Measurements from ENCODE around the gene GPALPP1. TPM values are rescaled to one million over a fixed set of nuclear protein-coding genes. Genes with fewer than 3 reads are reported as not detected.
A peak's percentile ranks its signal among the peaks of the same experiment; 100 is the strongest.
"Not testable (repeated sequence)": the region's sequence is repeated elsewhere in the genome, so short reads cannot be mapped to it uniquely, and the experiment has no call there.

GPALPP1 gene
- total RNA-seq, 1 donor from 2014 or later = 13.0 TPM

DNA sequence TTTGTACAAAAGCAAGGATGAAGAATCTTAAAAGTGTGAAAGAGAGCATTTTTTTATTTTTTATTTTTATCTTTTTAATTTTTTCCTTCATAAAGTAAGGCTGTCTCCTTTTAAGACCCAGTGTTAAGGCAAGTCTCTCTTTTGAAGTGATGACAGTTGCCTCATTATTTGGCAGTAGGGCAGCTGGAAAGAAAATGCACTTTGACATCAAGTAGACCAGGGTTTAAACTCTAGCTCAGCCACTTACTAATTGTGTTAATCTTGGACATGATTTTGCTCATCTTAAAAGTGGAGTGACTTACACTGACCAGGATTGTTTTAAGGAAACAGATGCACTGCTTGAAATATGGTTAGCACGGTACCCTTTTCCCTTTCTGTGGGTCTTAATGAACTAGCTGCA, 18.5 kb downstream of the GPALPP1 start:
- ATAC-seq = no peak

DNA sequence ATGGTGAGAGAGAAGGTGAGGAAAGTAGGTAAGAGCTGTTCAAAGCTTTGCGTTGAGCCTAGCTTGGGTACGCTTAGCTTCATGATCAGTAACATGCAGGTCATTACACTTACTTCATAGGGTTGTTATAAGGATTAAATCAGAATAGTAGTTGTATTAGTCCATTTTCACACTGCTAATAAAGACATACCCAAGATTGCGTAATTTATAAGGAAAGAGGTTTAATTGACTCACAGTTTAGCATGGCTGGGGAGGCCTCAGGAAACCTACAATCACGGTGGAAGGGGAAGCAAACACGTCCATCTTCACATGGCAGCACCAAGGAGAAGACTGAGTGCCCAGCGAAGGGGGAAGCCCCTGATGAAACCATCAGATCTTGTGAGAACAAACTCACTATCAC, 21.9 kb downstream of the GPALPP1 start:
- ATAC-seq = no peak

DNA sequence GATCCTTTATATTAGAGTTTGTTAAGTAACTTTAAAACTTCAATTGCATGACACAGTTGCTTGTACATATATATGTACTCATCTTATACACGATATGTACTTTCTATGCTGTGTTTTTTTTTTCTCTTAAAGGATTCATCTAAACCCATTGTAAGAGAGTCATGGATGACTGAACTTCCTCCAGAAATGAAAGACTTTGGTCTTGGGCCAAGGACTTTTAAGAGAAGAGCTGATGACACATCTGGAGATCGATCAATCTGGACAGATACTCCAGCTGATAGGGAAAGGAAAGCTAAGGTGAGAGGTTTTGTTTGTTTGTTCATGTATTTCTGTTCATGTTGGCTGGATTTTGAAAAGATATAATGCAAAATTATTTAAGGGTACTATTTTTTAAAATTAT, 26.0 kb downstream of the GPALPP1 start:
- peak; percentile 37 for ATAC-seq

DNA sequence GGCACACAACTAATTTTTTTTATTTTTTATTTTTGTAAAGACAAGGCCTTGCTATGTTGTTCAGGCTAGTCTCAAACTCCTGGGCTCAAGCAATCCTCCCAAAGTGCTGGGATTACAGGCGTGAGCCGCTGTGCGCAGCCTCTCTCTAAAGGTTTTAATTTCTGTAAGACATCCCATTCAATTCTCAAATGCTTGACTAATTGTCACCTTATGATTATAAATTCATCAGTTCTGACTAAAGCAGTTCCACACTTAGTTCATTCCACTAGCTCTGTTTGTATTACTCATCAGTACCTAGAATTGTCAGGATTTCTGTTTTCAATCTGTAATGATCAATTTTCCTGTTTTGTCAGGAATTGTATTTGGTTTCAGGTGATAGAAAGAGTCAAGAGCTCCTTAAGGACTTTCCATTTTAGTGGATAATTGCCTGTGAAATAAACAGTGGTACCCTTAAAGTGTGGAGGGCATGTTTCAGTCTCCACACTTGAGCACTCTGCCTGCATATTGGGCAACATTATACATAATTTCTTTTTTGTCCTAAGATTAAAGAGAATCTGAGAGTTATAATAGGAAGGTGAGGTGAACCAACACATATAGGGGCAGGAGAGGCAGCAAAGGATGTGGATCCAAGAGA, 27.6 kb downstream of the GPALPP1 start:
- ATAC-seq = no peak

DNA sequence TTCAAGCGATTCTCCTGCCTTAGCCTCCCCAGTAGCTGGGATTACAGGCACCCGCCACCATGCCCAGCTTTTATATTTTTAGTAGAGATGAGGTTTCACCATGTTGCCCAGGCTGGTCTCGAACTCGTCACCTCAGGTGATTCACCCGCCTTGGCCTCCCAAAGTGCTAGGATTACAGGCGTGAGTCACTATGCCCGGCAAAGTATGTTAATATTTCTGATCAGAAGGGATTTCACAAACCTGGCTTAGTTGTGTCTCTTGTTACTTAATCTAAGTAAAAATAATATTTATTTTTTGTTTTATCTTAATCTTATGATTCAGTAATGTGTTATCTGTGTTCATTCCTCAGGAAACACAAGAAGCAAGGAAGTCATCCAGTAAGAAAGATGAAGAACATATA, 30.6 kb downstream of the GPALPP1 start:
- not testable (repeated sequence) for ATAC-seq

DNA sequence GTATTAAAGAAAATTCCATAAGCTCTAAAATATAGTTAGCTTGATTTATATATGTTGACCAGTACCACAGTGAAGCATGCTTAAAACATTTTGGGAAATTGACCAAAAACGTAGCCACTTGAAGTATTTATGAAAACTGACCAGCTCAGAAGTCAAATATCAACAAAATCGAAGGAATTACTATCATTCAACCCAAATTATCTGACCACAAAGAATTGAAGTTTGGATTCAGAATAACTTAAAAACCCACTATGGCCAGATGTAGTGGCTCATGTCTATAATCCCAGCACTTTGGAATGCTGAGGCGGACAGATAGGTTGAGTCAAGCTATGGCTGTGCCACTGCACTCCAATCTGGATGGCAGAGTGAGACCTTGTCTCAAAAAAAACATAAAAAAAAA, 31.9 kb downstream of the GPALPP1 start:
- no peak for ATAC-seq

DNA sequence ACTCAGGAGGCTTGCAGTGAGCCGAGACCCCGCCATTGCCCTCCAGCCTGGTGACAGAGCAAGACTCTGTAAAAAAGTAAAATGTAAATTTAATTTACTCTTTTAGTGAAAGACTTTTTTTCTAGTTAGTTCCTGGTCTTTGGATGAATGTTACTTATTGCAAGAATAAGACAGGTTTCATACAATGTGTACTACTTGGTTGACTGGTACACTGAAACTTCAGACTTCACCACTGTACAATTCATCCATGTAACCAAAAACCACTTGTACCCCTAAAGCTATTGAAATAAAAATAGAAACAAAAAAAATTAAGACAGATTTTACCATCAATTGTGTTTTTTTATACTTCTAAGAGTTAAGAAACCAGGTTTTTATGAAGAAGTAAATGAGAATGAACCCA, 35.5 kb downstream of the GPALPP1 start:
- ATAC-seq = no peak

DNA sequence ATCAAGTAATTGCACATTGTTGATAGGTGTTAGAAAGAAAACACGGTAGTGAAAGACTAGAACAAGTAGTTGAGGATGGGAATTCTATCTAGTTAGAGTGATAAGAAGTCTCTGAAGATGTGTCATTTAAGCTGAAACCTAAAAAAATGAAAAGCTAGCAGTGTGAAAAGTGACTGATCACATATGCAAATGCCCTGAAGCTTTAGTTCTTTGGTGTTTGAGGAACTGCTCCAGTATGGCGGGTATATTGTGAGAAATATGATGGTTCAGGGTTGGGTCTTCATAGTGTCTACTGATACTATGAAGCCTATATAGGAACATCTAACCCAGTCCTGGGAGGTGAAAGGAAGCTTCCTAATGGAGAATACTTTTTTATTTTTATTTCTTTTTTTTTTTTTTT, 45.0 kb downstream of the GPALPP1 start:
- no peak for ATAC-seq

DNA sequence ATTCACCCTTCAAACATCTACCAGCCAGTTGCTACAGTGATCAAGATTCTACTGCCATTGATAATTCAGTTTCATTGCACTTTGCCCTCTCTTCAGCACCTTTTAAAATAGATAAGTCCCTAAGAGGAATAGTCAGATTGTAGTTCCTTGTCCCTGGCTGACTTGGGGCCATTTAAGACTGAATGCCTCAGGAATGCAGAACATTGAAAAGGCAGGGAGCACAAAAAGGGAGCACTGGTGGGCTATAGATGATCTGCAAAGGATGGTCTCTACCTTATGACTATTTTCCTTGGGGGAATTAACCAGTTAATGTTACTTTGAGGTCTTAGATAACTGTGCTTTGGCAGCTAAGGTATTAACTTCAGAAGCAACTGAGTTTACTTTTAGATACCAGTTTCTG, 46.9 kb downstream of the GPALPP1 start:
- ATAC-seq = no peak

DNA sequence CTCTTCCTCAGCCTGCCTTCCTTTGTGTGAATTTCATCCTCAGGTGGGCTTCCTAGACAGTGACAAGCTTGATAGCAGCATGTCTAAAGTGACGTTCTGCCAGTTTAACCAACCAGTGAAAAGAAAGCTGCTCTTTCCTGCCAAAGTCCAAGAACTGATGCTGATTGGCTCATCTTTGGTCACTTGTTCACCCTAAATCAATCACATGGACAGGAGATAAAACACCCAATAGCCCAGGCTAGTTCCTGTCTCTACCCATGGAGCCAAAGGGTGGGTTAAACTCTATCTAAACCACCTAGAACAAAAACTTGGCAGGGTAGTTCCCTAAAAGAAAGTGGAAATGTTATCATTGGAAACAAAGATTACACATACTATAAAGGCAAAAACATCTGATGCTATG, 50.8 kb downstream of the GPALPP1 start:
- ATAC-seq = no peak

DNA sequence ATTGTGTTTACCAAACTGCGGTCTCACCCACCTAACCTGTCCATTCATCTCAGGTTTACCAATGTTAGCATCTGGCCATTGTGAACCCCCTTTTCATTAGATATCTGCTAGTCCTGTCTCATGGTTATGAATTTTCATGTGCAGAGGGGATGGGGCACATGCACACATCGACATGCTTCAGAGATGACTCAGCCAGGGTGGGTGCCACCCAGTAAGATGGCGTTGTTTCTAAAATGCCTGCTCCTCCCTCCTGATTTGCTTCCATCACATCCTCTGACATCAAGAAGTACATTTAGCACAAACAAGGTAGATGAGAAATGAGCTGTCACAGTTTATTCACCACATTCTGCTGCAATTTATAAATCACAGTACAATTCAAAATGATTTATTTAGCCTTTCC, 51.3 kb downstream of the GPALPP1 start:
- no peak for ATAC-seq

DNA sequence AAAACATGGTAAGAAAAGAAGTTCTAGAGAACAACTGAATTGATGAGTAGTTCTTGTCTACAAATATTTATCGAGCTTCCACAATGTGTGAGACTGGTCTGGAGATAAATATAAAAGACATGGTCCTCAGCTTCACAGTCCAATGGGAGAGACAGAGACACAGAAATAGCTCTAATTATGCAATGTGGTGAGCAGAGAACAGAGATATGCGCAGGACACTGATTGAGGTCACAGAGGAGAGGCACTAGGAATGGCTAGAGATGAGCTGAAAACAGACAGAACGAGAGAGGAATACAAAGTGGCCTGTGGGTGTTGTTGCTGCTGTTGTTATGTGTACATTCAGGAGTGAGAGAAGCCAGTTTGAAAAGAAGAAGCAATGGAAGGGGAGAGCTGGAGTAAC, 53.2 kb downstream of the GPALPP1 start:
- no peak for ATAC-seq

DNA sequence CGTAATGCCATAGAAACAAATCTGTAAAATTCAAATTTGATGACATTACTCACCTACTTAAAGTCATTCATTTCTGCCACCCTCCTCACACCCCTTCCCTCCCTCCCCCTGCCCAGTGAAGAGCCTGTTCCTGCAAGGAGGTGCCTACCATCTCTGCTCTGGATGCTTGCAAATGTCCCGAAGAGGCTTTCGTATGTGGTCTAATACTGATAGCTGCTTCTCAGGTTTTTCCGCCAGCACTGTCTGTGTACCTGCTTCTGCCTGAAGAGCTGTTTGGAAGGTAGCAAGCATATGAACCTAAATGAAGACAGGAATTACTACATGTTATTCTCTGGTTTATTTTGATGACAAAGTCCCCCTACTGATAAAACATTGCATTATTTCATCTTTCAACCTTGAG, 57.1 kb downstream of the GPALPP1 start:
- no peak for ATAC-seq

DNA sequence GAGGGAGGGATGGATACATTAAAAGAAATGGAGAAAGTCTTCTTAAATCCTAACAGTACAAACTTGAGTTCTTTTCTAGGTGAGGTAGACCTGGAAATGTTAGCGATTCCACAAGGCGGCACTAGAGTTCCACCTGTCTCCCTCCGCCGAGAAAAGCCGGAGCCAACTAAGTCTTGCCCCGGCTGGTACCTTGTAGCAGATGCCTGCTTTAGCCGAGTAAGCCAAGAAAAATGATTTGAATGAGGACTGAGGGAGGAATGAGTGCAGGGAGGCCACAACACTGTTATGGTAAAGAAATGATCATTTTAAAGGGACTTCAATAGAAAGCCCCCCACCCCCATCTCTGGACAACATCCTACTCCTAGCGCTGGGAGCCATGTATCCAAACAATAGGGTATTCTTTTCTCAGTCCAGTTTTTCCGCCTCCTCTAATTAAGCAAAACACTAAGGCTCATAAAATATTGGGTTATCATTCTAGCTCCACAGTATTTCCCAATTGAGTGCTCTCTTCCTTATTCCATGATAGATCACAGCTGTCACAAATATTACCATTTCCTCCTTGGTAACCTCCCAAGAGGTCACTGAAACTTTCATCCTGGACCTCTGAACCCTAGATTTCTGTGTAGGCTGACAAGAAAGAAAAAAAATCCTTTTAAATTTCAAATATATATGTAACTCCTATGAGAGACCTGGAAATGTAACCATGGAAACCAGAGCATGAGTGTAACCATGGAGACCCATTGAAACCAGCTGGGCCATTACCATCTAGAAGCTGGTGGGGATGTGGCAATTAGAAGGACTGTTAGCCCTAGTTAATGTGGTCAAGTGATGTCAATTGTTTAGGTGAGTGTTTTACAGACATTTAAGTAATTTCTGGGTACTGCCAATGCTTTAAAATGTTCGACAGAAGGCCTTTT, 58.3 kb downstream of the GPALPP1 start:
- ATAC-seq = peak; percentile 89

DNA sequence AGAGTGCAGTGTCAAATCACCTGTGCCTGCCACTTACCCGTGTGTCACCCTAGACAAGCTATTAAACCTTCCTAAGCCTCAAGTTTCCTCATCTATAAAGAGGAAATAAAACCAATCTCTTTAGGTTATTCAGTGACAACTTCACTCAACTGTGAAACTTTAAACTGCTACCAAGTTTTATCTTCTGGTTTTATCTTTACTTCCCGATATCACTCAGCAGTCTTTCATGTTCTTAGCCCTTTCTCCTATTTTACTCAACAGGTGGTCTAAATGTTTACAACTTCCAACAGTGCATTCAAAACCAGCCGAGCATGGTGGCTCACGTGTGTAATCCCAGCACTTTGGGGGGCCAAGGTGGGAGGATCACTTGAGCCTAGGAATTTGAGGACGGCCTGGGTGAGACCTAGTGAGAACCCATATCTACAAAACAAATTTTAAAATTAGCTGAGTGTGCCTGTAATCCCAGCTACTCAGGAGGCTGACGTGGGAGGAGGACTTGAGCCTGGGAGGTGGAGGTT, 59.6 kb downstream of the GPALPP1 start:
- ATAC-seq = peak; percentile 19

DNA sequence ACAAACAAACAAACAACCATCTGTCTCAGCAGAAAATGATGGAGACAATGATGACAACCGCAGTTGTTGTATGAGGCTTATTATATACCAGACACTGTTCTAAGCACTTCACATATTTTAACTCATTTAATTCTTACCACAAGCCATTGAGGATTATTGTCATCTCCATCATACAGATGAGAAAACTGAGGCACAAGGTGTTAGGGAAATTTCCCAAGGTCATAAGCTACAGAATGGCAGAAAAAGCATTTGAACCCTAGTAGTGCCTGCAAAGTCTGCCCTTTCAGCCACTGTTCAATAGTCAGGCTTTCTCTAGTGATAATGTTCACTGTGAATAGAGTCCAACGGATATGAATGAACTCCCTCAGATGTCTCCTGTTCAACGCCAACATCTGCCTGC, 60.1 kb downstream of the GPALPP1 start:
- ATAC-seq = no peak

DNA sequence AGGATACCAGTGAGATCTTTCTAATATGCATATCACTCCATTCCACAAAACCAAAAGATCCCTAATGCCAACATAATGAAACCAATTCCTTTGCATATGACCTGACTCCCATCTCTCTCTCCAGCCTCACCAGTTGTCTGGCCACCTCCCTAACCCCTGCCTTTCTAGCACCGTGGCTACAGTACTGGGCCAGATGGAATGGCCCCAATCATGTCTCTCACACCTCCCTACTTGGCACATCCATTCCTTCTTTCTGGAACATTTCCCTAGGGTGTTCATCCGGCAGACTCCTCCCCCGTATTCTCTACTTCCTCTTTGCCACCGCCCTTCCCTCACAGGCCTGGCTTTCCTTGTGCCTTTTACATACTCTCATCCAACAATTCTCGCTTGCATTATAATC, 62.0 kb downstream of the GPALPP1 start:
- ATAC-seq = no peak

DNA sequence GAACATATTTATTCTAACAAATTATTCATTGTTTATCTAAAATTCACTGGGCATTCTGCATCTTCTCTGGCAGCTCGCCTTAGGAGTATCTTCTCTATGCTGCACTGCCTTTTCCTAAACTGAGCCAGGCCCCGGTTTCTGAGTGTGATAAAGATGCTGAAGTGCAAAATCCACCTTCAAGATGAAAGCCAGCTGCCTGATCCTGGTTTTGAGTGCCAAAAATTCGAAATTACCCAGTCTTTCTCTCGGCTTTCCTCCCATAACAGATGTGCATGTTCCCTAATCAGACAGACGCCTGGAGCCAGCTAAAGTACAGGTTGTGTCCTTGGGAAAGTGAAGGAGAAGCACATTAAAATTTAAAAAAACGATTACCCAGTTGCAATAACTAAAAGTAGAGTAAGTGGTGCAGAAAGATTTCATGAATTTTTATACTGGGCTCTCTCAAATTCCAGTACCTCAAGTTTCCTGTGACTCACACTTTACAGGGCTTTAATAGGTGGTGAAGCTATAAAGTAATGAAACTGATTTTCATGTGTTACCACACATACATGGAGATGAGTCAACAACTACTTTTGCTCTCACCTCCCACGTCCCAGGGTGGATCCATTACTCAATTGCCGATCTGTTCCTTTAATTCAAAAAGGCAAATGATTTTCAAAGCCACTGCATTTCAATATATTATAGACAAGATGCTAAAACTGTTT, 66.0 kb downstream of the GPALPP1 start:
- peak; percentile 95 for ATAC-seq

DNA sequence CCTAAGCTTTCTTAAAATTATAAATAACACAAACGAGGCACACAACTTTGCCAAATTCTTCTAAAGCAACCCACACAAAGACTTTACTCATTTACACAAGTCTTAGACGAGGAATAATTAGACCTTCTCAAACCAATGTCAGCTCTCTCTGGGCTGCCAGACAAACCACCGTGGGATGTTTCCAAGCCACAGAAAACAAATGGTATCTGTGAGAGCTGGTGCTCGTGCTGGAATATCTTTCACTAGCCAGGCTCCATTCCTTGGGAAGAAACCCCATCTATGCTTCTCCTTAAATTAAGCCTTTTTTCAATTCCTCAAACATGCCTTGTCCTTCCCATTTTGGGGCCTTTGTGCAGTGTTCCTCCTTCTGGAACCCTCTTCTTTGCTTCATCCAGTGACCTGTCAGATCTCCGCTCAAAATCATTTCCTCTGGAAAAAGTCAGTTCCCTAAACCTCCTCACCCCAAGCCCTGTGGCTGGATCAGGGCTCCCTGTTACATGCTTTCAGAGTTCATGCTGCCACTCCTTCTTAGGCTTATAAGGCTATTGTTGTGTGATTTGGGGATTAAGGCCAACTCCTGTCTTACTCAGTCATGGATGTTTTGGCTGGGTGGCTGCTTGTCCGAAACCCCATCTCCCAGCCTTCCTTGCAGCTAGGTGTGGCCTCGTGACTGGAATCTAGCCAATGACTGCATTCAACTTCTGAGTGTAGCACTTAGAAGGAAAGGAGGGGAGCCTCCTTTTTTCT, 66.7 kb downstream of the GPALPP1 start:
- ATAC-seq = peak; percentile 95

DNA sequence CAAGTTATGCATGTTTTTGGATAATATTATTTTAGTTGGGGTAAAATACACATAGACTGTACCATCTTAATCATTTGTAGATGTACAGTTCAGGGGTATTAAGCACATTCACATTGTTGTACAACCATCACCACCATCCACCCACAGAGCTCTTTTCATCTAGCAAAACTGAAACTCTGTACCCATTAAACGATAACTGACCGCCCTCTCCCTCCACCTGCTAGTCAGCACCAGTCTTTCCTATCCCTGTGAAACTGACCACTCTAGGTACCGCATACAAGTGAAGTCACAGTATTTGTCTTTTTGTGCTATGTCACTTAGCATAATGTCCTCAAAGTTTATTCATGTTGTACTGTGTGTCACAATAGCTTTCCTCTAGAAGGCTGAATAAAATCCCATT, 70.7 kb downstream of the GPALPP1 start:
- no peak for ATAC-seq

DNA sequence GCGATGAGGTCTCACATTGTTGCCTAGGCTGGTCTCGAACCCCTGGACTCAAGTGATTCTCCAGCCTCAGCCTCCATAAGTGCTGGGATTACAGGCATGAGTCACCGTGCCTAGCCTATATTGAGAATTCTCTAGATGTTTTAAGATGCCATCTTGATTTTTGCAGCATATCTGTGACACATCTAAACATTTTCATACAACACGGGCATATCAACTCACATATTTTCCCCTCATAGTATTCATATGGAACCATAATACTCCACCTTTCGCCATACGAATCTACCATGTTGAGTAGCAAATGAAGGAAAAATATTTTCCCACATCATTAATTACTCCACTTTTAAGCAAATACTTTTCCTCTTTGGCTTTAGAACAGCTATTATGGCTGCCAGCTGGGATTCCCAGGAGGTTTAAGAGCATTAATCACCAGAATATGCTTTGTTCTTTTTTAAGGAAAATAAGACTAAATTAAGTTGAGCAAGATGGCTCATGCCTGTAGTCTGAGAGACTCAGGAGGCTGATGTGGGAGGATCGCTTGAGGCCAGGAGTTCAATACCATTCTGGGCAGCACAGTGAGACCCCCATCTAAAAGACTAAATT, 74.0 kb downstream of the GPALPP1 start:
- peak; percentile 37 for ATAC-seq

DNA sequence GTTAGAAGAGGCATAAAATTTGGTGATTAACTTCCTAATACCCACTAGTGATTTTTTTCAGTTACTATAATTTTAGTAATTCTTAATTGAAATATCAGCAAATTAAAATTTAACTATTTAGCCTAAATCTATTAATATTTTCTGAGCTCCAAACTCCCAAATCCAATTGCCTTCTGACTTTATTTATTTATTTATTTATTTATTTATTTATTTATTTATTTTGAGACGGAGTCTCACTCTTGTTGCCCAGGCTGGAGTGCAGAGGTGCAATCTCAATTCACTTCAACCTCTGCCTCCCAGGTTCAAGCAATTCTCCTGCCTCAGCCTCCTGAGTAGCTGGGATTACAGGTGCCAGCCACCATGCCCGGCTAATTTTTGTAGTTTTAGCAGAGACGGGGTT, 74.6 kb downstream of the GPALPP1 start:
- ATAC-seq = not testable (repeated sequence)

Data from esophagus mucosa (tissue), 1 donor.